HepG2 (cell line): ENCODE results near the gene EEF1AKMT1. TPM values are rescaled to one million over a fixed set of nuclear protein-coding genes. Genes with fewer than 3 reads are reported as not detected.
A peak's percentile ranks its signal among the peaks of the same experiment; 100 is the strongest.

Experiments used
- AGO1 ChIP-seq: fragments of 200-400 bp; formaldehyde crosslinking; IDR thresholded peaks from 2 replicates; pipeline ENCODE4 v1.6.1; 2017; ENCODE audit warnings: mild to moderate bottlenecking, low read depth, low read length, moderate library complexity; ENCODE audit not compliant: poor library complexity, severe bottlenecking
- CENPT ChIP-seq: sonication (generic); formaldehyde crosslinking; IDR thresholded peaks from 2 replicates; pipeline ENCODE4 v1.8.0; 2022; ENCODE audit warnings: low read depth, mild to moderate bottlenecking, moderate library complexity, missing genetic modification reagents
- HDAC6 ChIP-seq: fragments of 200-600 bp; sonication (generic); IDR thresholded peaks from 2 replicates; pipeline ENCODE4 v1.7.0; 2017; ENCODE audit warnings: mild to moderate bottlenecking, antibody characterized with exemption, low read length, low read depth
- HNF1A ChIP-seq, 2 experiments: sonication (generic) in 1 of 2; formaldehyde crosslinking in 1 of 2; IDR thresholded peaks; 2 replicates each; pipeline versions ENCODE4 v1.4.0 to v1.6.1; 2016 to 2020; ENCODE audit warnings: borderline replicate concordance in 1 of 2, low read depth in 1 of 2, mild to moderate bottlenecking in 1 of 2, missing genetic modification reagents in 1 of 2
- HNRNPL ChIP-seq: fragments of 200-400 bp; formaldehyde crosslinking; IDR thresholded peaks from 2 replicates; pipeline ENCODE4 v1.6.1; 2017; ENCODE audit warnings: mild to moderate bottlenecking, low read depth, low read length
- IKZF1 ChIP-seq: fragments of 450-650 bp; IDR thresholded peaks from 2 replicates; pipeline ENCODE4 v1.7.1; 2016
- JDP2 ChIP-seq: sonication (generic); formaldehyde crosslinking; IDR thresholded peaks from 2 replicates; pipeline ENCODE4 v1.8.1; 2022; ENCODE audit warnings: missing genetic modification reagents, borderline replicate concordance
- MED8 ChIP-seq: sonication (generic); formaldehyde crosslinking; IDR thresholded peaks from 2 replicates; pipeline ENCODE4 v1.8.1; 2023; ENCODE audit warnings: mild to moderate bottlenecking, missing genetic modification reagents; ENCODE audit not compliant: insufficient replicate concordance
- MTF2 ChIP-seq: sonication (generic); formaldehyde crosslinking; IDR thresholded peaks from 2 replicates; pipeline ENCODE4 v1.5.0; 2020; ENCODE audit warnings: missing genetic modification reagents, borderline replicate concordance
- NFIB ChIP-seq: sonication (generic); formaldehyde crosslinking; IDR thresholded peaks from 2 replicates; pipeline ENCODE4 v1.9.0; 2021; ENCODE audit warnings: missing genetic modification reagents, mild to moderate bottlenecking, borderline replicate concordance
- NFKBIZ ChIP-seq: IDR thresholded peaks from 2 replicates; pipeline ENCODE4 v1.6.1; 2018; ENCODE audit warnings: missing genetic modification reagents, missing compliant biosample characterization
- PTBP1 ChIP-seq: fragments of 200-400 bp; formaldehyde crosslinking; IDR thresholded peaks from 2 replicates; pipeline ENCODE4 v1.6.1; 2018; ENCODE audit warnings: low read length, low read depth; ENCODE audit not compliant: poor library complexity, severe bottlenecking
- SKI ChIP-seq: fragments of 450-650 bp; IDR thresholded peaks from one replicate; pipeline ENCODE4 v1.6.1; 2018; ENCODE audit warnings: mild to moderate bottlenecking; ENCODE audit not compliant: partially characterized antibody
- SMYD3 ChIP-seq: sonication (generic); formaldehyde crosslinking; IDR thresholded peaks from 2 replicates; pipeline ENCODE4 v1.8.1; 2023; ENCODE audit warnings: mild to moderate bottlenecking, missing genetic modification reagents
- ZFP36L1 ChIP-seq: sonication (generic); formaldehyde crosslinking; IDR thresholded peaks from 2 replicates; pipeline ENCODE4 v1.8.0; 2022; ENCODE audit warnings: mild to moderate bottlenecking, missing genetic modification reagents, moderate library complexity
- ZNF234 ChIP-seq: sonication (generic); formaldehyde crosslinking; conservative IDR thresholded peaks from 2 replicates; pipeline ENCODE4 v1.5.1; 2020; ENCODE audit warnings: mild to moderate bottlenecking, missing genetic modification reagents
- ZNF296 ChIP-seq: sonication (generic); formaldehyde crosslinking; conservative IDR thresholded peaks from 2 replicates; pipeline ENCODE4 v1.5.0; 2020; ENCODE audit warnings: mild to moderate bottlenecking, missing genetic modification reagents
- ZNF317 ChIP-seq: sonication (generic); formaldehyde crosslinking; IDR thresholded peaks from 2 replicates; pipeline ENCODE4 v1.5.0; 2020; ENCODE audit warnings: mild to moderate bottlenecking, missing genetic modification reagents
- ZNF333 ChIP-seq: sonication (generic); formaldehyde crosslinking; IDR thresholded peaks from 2 replicates; pipeline ENCODE4 v1.4.0; 2020; ENCODE audit warnings: mild to moderate bottlenecking, missing genetic modification reagents, borderline replicate concordance
- ZNF557 ChIP-seq: sonication (generic); formaldehyde crosslinking; IDR thresholded peaks from 2 replicates; pipeline ENCODE4 v1.4.0; 2020; ENCODE audit warnings: missing genetic modification reagents
- ZNF746 ChIP-seq: sonication (generic); formaldehyde crosslinking; IDR thresholded peaks from 2 replicates; pipeline ENCODE4 v1.8.0; 2022; ENCODE audit warnings: mild to moderate bottlenecking, missing genetic modification reagents
- polyA plus RNA-seq, 8 experiments: library from polyadenylated mRNA; depleted of rRNA in 3 of 8; stranded (reverse) in 7 of 8; unstranded in 1 of 8; fragments of >200 nt; fragmentation: Illumina TruSeq in 4 of 8; extraction: Trizol in 4 of 8; gene quantifications; 2 replicates each; pipeline versions ENCODE4 v1.2.1 to v1.2.3, GENCODE V29; 2011 to 2016; ENCODE audit warnings: low read depth in 4 of 8, missing spikeins in 1 of 8, mixed read lengths in 1 of 8; ENCODE audit not compliant: insufficient read depth in 1 of 8
- total RNA-seq, 5 experiments: library from RNA; depleted of rRNA; stranded (reverse); fragments of >200 nt; fragmentation: Illumina TruSeq; extraction: Trizol; gene quantifications; 2 replicates each; pipeline ENCODE4 v1.2.3, GENCODE V29; 2016; ENCODE audit warnings: low read depth in 1 of 5
- TF ChIP-seq, protein P1 (sequence below), 2 experiments: sonication (generic) in 1 of 2; formaldehyde crosslinking in 1 of 2; IDR thresholded peaks; 2 replicates each; pipeline versions ENCODE4 v1.4.0 to v1.6.1; 2018 to 2020; ENCODE audit warnings: missing genetic modification reagents in 2 of 2, borderline replicate concordance in 1 of 2, low read depth in 1 of 2, mild to moderate bottlenecking in 1 of 2, missing biosample characterization in 1 of 2

The EEF1AKMT1 gene
- total and polyA plus RNA-seq, 2 of the 13 experiments (the other 11 are each of a cell fraction or from before 2014, with no cell fraction given): 6.0 to 16.1 TPM

DNA sequence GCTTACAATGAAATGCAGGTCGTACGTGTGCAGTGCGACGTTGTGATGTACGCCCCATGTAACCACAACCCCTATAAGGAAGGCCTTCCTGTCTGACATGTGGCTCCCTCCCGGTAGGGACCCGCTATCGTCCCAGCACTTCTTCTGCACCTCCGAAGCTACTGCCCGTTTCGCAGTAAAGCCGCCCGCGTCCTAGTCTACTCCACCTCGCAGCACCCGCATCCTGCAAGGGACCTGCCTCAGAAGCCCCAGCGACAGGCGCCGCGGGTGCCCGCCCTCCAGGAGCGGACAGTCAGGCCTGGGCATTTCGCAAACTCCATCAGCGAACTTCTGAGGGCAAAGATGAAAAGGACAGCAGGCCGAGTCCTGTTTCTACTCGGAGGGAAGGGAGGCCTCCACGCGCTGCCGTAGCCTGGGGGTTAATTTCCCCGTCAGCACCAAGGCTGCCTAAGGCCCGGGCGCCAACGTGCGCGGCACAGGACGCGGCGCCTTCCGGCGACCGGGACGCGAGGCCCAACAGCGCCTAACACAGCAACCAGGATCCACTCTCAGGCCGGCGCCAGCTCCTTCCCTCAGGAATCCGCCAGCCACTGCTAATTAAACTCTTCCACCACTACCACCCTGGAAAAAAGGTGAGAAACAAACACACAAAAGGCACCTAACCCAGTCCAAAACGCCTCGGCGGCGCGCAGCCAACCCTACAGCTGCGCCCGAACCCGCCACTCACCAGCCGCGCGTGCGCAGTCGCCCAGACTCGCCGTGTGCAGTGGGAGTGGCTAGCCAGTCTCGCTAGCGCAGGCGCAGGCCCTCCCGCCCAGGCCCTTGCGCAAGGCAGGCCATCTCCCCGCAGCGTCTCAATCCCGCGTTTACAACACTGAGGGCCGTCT is at the start of gene EEF1AKMT1 (continued):
- TF ChIP-seq HNF1A (IDR thresholded peaks at IDR 0.05; ENCODE audit: low read depth) (no peak), HNF1A (CRISPR knock-in tag; IDR thresholded peaks at IDR 0.05; ENCODE audit: borderline replicate concordance) (no peak), ZNF746 (CRISPR knock-in tag) (peak; percentile 81), IKZF1 (no peak), ZNF333 (CRISPR knock-in tag) (no peak), SKI (no peak), MTF2 (CRISPR knock-in tag) (0 out of 2 replicates have a peak, but pooled peaks have one; percentile 42), ZNF317 (peak; percentile 73; the same call in 1 of the 2 replicates), ZNF296 (CRISPR knock-in tag) (peak; percentile 67; the same call in 1 of the 2 replicates), ZNF557 (no peak), HNRNPL (0 out of 2 replicates have a peak, but pooled peaks have one; percentile 30), NFKBIZ (no peak), AGO1 (peak; percentile 80), PTBP1 (peak; percentile 14), ZFP36L1 (CRISPR knock-in tag) (no peak; the same call in 1 of the 2 replicates), MED8 (CRISPR knock-in tag) (no peak), NFIB (CRISPR knock-in tag) (0 out of 2 replicates have a peak, but pooled peaks have one; percentile 73), HDAC6 (no peak), ZNF234 (CRISPR knock-in tag) (peak; percentile 76; the same call in 1 of the 2 replicates), JDP2 (CRISPR knock-in tag) (no peak), CENPT (CRISPR knock-in tag) (0 out of 2 replicates have a peak, but pooled peaks have one; percentile 10), SMYD3 (CRISPR knock-in tag) (peak; percentile 86; the same call in 1 of the 2 replicates)
- TF ChIP-seq, protein P1, sequence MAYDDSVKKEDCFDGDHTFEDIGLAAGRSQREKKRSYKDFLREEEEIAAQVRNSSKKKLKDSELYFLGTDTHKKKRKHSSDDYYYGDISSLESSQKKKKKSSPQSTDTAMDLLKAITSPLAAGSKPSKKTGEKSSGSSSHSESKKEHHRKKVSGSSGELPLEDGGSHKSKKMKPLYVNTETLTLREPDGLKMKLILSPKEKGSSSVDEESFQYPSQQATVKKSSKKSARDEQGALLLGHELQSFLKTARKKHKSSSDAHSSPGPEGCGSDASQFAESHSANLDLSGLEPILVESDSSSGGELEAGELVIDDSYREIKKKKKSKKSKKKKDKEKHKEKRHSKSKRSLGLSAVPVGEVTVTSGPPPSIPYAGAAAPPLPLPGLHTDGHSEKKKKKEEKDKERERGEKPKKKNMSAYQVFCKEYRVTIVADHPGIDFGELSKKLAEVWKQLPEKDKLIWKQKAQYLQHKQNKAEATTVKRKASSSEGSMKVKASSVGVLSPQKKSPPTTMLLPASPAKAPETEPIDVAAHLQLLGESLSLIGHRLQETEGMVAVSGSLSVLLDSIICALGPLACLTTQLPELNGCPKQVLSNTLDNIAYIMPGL (CRISPR knock-in tag; IDR thresholded peaks at IDR 0.05; ENCODE audit: borderline replicate concordance in 1 of 2, low read depth in 1 of 2): peak; percentile 59 to 75
